Endothelial cell of umbilical vein (primary cell): ENCODE results near the gene MAMDC2. TPM values are rescaled to one million over a fixed set of nuclear protein-coding genes. Genes with fewer than 3 reads are reported as not detected.

Source experiments
- BruUV-seq: library from RNA; stranded (reverse); fragments of 400-500 nt; replicated peaks from 2 replicates; lab custom pipeline; 2021; lab: Mats Ljungman, UMichigan
- CTCF ChIA-PET: fragments of 300-600, 350-600 bp; sonication (Branson Sonifier 250); formaldehyde crosslinking; loops from one replicate; lab custom pipeline; 2021; ENCODE audit warnings: antibody characterized with exemption, inconsistent platforms; lab: Charles Lee
- POLR2A ChIA-PET: fragments of 300-600, 350-600 bp; sonication (Branson Sonifier 250); formaldehyde crosslinking; loops from one replicate; lab custom pipeline; 2021; ENCODE audit warnings: antibody characterized with exemption, inconsistent platforms; lab: Charles Lee
- DNase-seq: peaks from one replicate; pipeline ENCODE4 v3.0.0-alpha.2; 2011; ENCODE audit warnings: low read depth, low spot score
- FAIRE-seq: peaks from 2 replicates; lab custom pipeline; 2011; peaks lifted over from hg19 to GRCh38; lab: Jason Lieb, UNC
- H2AFZ ChIP-seq: 2 replicates; pipeline ENCODE4 v1.6.0; 2012; ENCODE audit warnings: low read depth, low read length, control low read depth, inconsistent platforms
- H3K27ac ChIP-seq: 2 replicates; pipeline ENCODE4 v1.5.1; 2011; ENCODE audit warnings: low read depth, mild to moderate bottlenecking, control low read depth, low read length, moderate library complexity; ENCODE audit not compliant: insufficient read depth
- H3K27me3 ChIP-seq, 2 experiments: 2 replicates each; pipeline versions ENCODE4 v1.6.0 to v1.6.1; 2011; ENCODE audit warnings: low read length in 2 of 2, mixed read lengths in 1 of 2; ENCODE audit not compliant: control insufficient read depth in 2 of 2, insufficient read depth in 2 of 2
- H3K36me3 ChIP-seq, 2 experiments: 2 replicates in 1 of 2; 3 replicates in 1 of 2; pipeline ENCODE4 v1.5.1; 2011; ENCODE audit warnings: low read length in 2 of 2, mild to moderate bottlenecking in 1 of 2, moderate library complexity in 1 of 2; ENCODE audit not compliant: control insufficient read depth in 2 of 2, insufficient read depth in 2 of 2; ENCODE audit errors: extremely low read depth in 1 of 2
- H3K4me1 ChIP-seq: 3 replicates; pipeline ENCODE4 v1.5.1; 2011; ENCODE audit warnings: mild to moderate bottlenecking, low read length; ENCODE audit not compliant: control insufficient read depth, insufficient read depth; ENCODE audit errors: extremely low read depth
- H3K4me2 ChIP-seq: 2 replicates; pipeline ENCODE4 v1.6.1; 2011; ENCODE audit warnings: low read length, control low read depth, mixed read lengths; ENCODE audit not compliant: insufficient read depth
- H3K4me3 ChIP-seq, 3 experiments: fragments of 200-600 bp in 1 of 3; sonication (generic), shearing (Covaris generic) in 1 of 3; replicated peaks in 1 of 3; 2 replicates each; pipeline ENCODE4 v1.5.1; 2011 to 2016; ENCODE audit warnings: control low read depth in 3 of 3, low read length in 3 of 3, mild to moderate bottlenecking in 2 of 3, inconsistent platforms in 1 of 3, low read depth in 1 of 3, moderate library complexity in 1 of 3; ENCODE audit not compliant: insufficient read depth in 1 of 3
- H3K79me2 ChIP-seq: 2 replicates; pipeline ENCODE4 v1.6.0; 2012; ENCODE audit warnings: low read length, inconsistent platforms; ENCODE audit not compliant: control insufficient read depth, insufficient read depth
- H3K9ac ChIP-seq: replicated peaks from 2 replicates; pipeline ENCODE3; 2011; ENCODE audit warnings: low read length, control low read depth; ENCODE audit not compliant: insufficient read depth; ENCODE audit errors: extremely low read depth
- H3K9me1 ChIP-seq: replicated peaks from 3 replicates; pipeline ENCODE4 v1.6.0; 2011; ENCODE audit warnings: mild to moderate bottlenecking, low read length; ENCODE audit not compliant: control insufficient read depth, insufficient read depth; ENCODE audit errors: extremely low read depth
- H3K9me3 ChIP-seq: replicated peaks from 2 replicates; pipeline ENCODE4 v1.5.1; 2012; ENCODE audit warnings: low read length, inconsistent platforms; ENCODE audit not compliant: control insufficient read depth, insufficient read depth
- H4K20me1 ChIP-seq: replicated peaks from 2 replicates; pipeline ENCODE3; 2011; ENCODE audit warnings: mild to moderate bottlenecking, low read length; ENCODE audit not compliant: control insufficient read depth, insufficient read depth; ENCODE audit errors: extremely low read depth
- EZH2 ChIP-seq: IDR thresholded peaks from 2 replicates; pipeline ENCODE4 v1.6.1; 2012; ENCODE audit warnings: borderline replicate concordance, low read depth, mild to moderate bottlenecking, moderate library complexity, low read length, inconsistent platforms; ENCODE audit not compliant: severe bottlenecking
- FOS ChIP-seq: IDR thresholded peaks from 2 replicates; pipeline ENCODE4 v1.6.1; 2011; ENCODE audit warnings: mild to moderate bottlenecking, low read length, moderate library complexity, borderline replicate concordance; ENCODE audit not compliant: insufficient read depth
- GATA2 ChIP-seq: IDR thresholded peaks from 2 replicates; pipeline ENCODE4 v1.7.0; 2011; ENCODE audit warnings: low read depth, mild to moderate bottlenecking, moderate library complexity, mixed read lengths, low read length; ENCODE audit not compliant: insufficient read length, insufficient read depth
- JUN ChIP-seq: IDR thresholded peaks from 2 replicates; pipeline ENCODE4 v1.6.1; 2011; ENCODE audit warnings: borderline replicate concordance, low read depth; ENCODE audit not compliant: insufficient read length, insufficient read depth
- MAX ChIP-seq: IDR thresholded peaks from 2 replicates; pipeline ENCODE4 v1.6.1; 2011; ENCODE audit not compliant: insufficient read depth, insufficient read length
- MYC ChIP-seq: IDR thresholded peaks from one replicate; pipeline ENCODE4 v1.6.1; 2011; ENCODE audit warnings: mild to moderate bottlenecking, low read depth, low read length
- POLR2A ChIP-seq: IDR thresholded peaks from 2 replicates; pipeline ENCODE4 v1.6.1; 2012; ENCODE audit warnings: low read depth, mild to moderate bottlenecking, control low read depth, low read length
- POLR2AphosphoS5 ChIP-seq: IDR thresholded peaks from 2 replicates; pipeline ENCODE4 v1.6.1; 2012; ENCODE audit warnings: low read depth, mild to moderate bottlenecking, control low read depth, low read length, moderate library complexity; ENCODE audit not compliant: insufficient read depth
- dilution Hi-C: fragments of 300-500 bp; cut with MboI; formaldehyde crosslinking; loops from one replicate; pipeline ENCODE4 v1.15.0; 2019; ENCODE audit warnings: low sequenced_read_pairs; ENCODE audit not compliant: extremely low pct_ligation_motif_present
- intact Hi-C: fragments of 100-400 bp; cut with micrococcal nuclease; formaldehyde crosslinking; loops from one replicate; pipeline ENCODE4 v1.10.0; 2022
- polyA plus RNA-seq, 4 experiments: library from polyadenylated mRNA; depleted of rRNA in 3 of 4; stranded (reverse) in 3 of 4; unstranded in 1 of 4; fragments of >200 nt; gene quantifications; 2 replicates each; pipeline versions ENCODE4 v1.2.1 to v1.2.3, GENCODE V29; 2011 to 2012; ENCODE audit warnings: missing spikeins in 1 of 4
- total RNA-seq: library from RNA; stranded (reverse); gene quantifications from 2 replicates; pipeline ENCODE4 v1.2.3, GENCODE V29; 2021

MAMDC2 gene
- total and polyA plus RNA-seq, 2 donors (not counting 3 experiments of a cell fraction or from before 2014, with no cell fraction given) = 0.60 to 1.1 TPM

GRCh38 chr9:70260606-70261005 lies 217.0 kb downstream of the MAMDC2 start:
- POLR2A ChIA-PET = no interaction called here
- peaks cover 53% of the 10 kb centered on the region for H3K79me2 ChIP-seq
- intact Hi-C loops = no loop called here
- no peak for TF ChIP-seq MAX
- no peak for TF ChIP-seq POLR2A
- TF ChIP-seq POLR2AphosphoS5 = no peak
- TF ChIP-seq MYC = no peak
- no peak for TF ChIP-seq JUN
- TF ChIP-seq FOS = no peak
- no peak for TF ChIP-seq GATA2
- H3K9me3 ChIP-seq = no peaks in the 10 kb centered on the region
- H2AFZ ChIP-seq = no peak overlapping the region
- no peak overlapping the region for H3K27ac ChIP-seq
- no peaks in the 10 kb centered on the region for H3K27me3 ChIP-seq
- peaks cover 5 to 14% of the 10 kb centered on the region in 2 experiments for H3K36me3 ChIP-seq
- H3K9me1 ChIP-seq = no peaks in the 10 kb centered on the region
- H3K9ac ChIP-seq = no peak overlapping the region
- no TSS peak for BruUV-seq
- FAIRE-seq = no peak
- dilution Hi-C loops = no loop called here
- DNase-seq = no peak
- no peaks in the 10 kb centered on the region for H4K20me1 ChIP-seq
- H3K4me3 ChIP-seq = peak overlapping the region in 1 of 3 experiments; percentile 95
- peaks cover 37% of the 10 kb centered on the region for H3K4me1 ChIP-seq
- CTCF ChIA-PET = no interaction called here
- peak overlapping the region; percentile 57 for H3K4me2 ChIP-seq

GRCh38 chr9:70261131-70261870 lies 217.7 kb downstream of the MAMDC2 start:
- intact Hi-C loops = no loop called here
- Histone ChIP-seq H3K36me3 (peaks cover 5 to 17% of the 10 kb centered on the region in 2 experiments), H4K20me1 (no peaks in the 10 kb centered on the region), H3K79me2 (peaks cover 54% of the 10 kb centered on the region), H3K9me1 (no peaks in the 10 kb centered on the region), H2AFZ (no peak overlapping the region), H3K27ac (no peak overlapping the region), H3K4me1 (peaks cover 31% of the 10 kb centered on the region), H3K27me3 (no peaks in the 10 kb centered on the region), H3K9me3 (no peaks in the 10 kb centered on the region), H3K4me3 (no peak overlapping the region), H3K9ac (no peak overlapping the region), H3K4me2 (no peak overlapping the region)
- dilution Hi-C loops = no loop called here
- ChIA-PET POLR2A (no interaction called here), CTCF (no interaction called here)
- DNase-seq = no peak
- no peak for FAIRE-seq
- TF ChIP-seq MYC = no peak
- TF ChIP-seq MAX = no peak
- TF ChIP-seq JUN = no peak
- TF ChIP-seq POLR2AphosphoS5 = no peak
- TF ChIP-seq EZH2 = no peak
- TF ChIP-seq GATA2 = no peak
- BruUV-seq = no TSS peak
